HEK293 (cell line): Measurements from ENCODE around the gene TLE1.

Experiments used
- KLF16 ChIP-seq: fragments of 450-650 bp; formaldehyde crosslinking; IDR thresholded peaks from 2 replicates; pipeline ENCODE4 v1.5.1; 2017; ENCODE audit warnings: missing biosample characterization, missing genetic modification characterization
- ZNF146 ChIP-seq: fragments of 450-650 bp; formaldehyde crosslinking; IDR thresholded peaks from 2 replicates; pipeline ENCODE4 v1.5.1; 2016; ENCODE audit warnings: missing biosample characterization, missing genetic modification characterization
- ZNF324 ChIP-seq: fragments of 450-650 bp; formaldehyde crosslinking; IDR thresholded peaks from 2 replicates; pipeline ENCODE4 v1.5.1; 2016; ENCODE audit warnings: missing biosample characterization, missing genetic modification characterization
- ZXDB ChIP-seq: fragments of 450-650 bp; formaldehyde crosslinking; IDR thresholded peaks from 2 replicates; pipeline ENCODE4 v1.5.1; 2016; ENCODE audit warnings: missing biosample characterization, missing genetic modification characterization
- TF ChIP-seq, protein P1 (sequence below): fragments of 450-650 bp; formaldehyde crosslinking; IDR thresholded peaks from 2 replicates; pipeline ENCODE4 v1.5.1; 2016; ENCODE audit warnings: missing biosample characterization, missing genetic modification characterization
- TF ChIP-seq, protein P2 (sequence below): fragments of 450-650 bp; formaldehyde crosslinking; IDR thresholded peaks from 2 replicates; pipeline ENCODE4 v1.5.1; 2016; ENCODE audit warnings: missing biosample characterization, missing genetic modification characterization
- TF ChIP-seq, protein P3 (sequence below): fragments of 450-650 bp; formaldehyde crosslinking; IDR thresholded peaks from 2 replicates; pipeline ENCODE4 v1.5.1; 2016; ENCODE audit warnings: missing biosample characterization, missing genetic modification characterization

DNA sequence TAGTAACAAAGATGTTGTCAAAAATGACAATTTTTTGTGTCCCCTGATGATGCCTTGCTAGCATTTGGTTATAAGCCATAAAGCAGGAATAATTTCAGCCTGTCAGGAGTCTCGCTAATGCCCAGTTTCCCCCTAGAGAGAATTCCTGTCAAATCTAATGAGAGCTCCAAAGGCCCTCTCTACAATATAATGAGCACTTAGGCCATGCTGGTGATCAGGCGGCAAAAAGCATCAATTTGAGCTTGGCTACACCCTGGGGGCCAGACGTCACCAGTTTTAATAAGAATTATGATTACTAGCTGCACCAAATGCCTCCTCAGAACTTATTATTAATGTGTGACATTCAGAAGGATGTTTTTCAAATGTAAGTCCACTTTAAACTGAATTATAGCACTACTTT lies 6.1 kb downstream of the TLE1 start:
- TF ChIP-seq, protein P1, sequence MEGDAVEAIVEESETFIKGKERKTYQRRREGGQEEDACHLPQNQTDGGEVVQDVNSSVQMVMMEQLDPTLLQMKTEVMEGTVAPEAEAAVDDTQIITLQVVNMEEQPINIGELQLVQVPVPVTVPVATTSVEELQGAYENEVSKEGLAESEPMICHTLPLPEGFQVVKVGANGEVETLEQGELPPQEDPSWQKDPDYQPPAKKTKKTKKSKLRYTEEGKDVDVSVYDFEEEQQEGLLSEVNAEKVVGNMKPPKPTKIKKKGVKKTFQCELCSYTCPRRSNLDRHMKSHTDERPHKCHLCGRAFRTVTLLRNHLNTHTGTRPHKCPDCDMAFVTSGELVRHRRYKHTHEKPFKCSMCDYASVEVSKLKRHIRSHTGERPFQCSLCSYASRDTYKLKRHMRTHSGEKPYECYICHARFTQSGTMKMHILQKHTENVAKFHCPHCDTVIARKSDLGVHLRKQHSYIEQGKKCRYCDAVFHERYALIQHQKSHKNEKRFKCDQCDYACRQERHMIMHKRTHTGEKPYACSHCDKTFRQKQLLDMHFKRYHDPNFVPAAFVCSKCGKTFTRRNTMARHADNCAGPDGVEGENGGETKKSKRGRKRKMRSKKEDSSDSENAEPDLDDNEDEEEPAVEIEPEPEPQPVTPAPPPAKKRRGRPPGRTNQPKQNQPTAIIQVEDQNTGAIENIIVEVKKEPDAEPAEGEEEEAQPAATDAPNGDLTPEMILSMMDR (tag by site-specific recombination): no peak
- TF ChIP-seq ZNF146 (tag by site-specific recombination) (no peak), KLF16 (tag by site-specific recombination) (no peak), ZXDB (tag by site-specific recombination) (no peak), ZNF324 (no peak)
- TF ChIP-seq, protein P2, sequence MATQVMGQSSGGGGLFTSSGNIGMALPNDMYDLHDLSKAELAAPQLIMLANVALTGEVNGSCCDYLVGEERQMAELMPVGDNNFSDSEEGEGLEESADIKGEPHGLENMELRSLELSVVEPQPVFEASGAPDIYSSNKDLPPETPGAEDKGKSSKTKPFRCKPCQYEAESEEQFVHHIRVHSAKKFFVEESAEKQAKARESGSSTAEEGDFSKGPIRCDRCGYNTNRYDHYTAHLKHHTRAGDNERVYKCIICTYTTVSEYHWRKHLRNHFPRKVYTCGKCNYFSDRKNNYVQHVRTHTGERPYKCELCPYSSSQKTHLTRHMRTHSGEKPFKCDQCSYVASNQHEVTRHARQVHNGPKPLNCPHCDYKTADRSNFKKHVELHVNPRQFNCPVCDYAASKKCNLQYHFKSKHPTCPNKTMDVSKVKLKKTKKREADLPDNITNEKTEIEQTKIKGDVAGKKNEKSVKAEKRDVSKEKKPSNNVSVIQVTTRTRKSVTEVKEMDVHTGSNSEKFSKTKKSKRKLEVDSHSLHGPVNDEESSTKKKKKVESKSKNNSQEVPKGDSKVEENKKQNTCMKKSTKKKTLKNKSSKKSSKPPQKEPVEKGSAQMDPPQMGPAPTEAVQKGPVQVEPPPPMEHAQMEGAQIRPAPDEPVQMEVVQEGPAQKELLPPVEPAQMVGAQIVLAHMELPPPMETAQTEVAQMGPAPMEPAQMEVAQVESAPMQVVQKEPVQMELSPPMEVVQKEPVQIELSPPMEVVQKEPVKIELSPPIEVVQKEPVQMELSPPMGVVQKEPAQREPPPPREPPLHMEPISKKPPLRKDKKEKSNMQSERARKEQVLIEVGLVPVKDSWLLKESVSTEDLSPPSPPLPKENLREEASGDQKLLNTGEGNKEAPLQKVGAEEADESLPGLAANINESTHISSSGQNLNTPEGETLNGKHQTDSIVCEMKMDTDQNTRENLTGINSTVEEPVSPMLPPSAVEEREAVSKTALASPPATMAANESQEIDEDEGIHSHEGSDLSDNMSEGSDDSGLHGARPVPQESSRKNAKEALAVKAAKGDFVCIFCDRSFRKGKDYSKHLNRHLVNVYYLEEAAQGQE: no peak
- TF ChIP-seq, protein P3, sequence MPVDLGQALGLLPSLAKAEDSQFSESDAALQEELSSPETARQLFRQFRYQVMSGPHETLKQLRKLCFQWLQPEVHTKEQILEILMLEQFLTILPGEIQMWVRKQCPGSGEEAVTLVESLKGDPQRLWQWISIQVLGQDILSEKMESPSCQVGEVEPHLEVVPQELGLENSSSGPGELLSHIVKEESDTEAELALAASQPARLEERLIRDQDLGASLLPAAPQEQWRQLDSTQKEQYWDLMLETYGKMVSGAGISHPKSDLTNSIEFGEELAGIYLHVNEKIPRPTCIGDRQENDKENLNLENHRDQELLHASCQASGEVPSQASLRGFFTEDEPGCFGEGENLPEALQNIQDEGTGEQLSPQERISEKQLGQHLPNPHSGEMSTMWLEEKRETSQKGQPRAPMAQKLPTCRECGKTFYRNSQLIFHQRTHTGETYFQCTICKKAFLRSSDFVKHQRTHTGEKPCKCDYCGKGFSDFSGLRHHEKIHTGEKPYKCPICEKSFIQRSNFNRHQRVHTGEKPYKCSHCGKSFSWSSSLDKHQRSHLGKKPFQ (tag by site-specific recombination): no peak
